Chondrocyte (in vitro differentiated cells): Measurements from ENCODE around the gene COL4A2. TPM values are rescaled to one million over a fixed set of nuclear protein-coding genes. Genes with fewer than 3 reads are reported as not detected.
A peak's percentile ranks its signal among the peaks of the same experiment; 100 is the strongest.
"Not testable (repeated sequence)": the region's sequence is repeated elsewhere in the genome, so short reads cannot be mapped to it uniquely, and the experiment has no call there.

Experiments
- DNase-seq: peaks from one replicate; pipeline ENCODE4 v3.0.0; 2021; ENCODE audit warnings: mixed read lengths, low spot score
- H3K27ac Mint-ChIP-seq: one replicate; pipeline ENCODE4 v1.8.0; 2021; ENCODE audit warnings: mild to moderate bottlenecking, moderate library complexity, mixed read lengths; ENCODE audit not compliant: unreplicated experiment
- H3K27me3 Mint-ChIP-seq: 2 replicates; pipeline ENCODE4 v1.8.0; 2021; ENCODE audit warnings: low read depth, mixed read lengths
- H3K36me3 Mint-ChIP-seq: 2 replicates; pipeline ENCODE4 v1.8.0; 2021; ENCODE audit warnings: low read depth, mixed read lengths
- H3K4me1 Mint-ChIP-seq: 2 replicates; pipeline ENCODE4 v1.8.0; 2021; ENCODE audit warnings: low read depth, mild to moderate bottlenecking, mixed read lengths
- H3K4me3 Mint-ChIP-seq: one replicate; pipeline ENCODE4 v1.8.0; 2021; ENCODE audit warnings: mild to moderate bottlenecking, moderate library complexity, mixed read lengths; ENCODE audit not compliant: unreplicated experiment
- H3K9me3 Mint-ChIP-seq: 2 replicates; pipeline ENCODE4 v1.8.0; 2021; ENCODE audit warnings: low read depth, mixed read lengths
- CTCF ChIP-seq: fragments of 200-600 bp; sonication (generic); IDR thresholded peaks from 2 replicates; pipeline ENCODE4 v1.5.0; 2021; ENCODE audit warnings: antibody characterized with exemption, mild to moderate bottlenecking, moderate library complexity
- total RNA-seq: library from RNA; stranded (reverse); gene quantifications from 3 replicates; pipeline ENCODE4 v1.2.1, GENCODE V29; 2021

Gene COL4A2
- total RNA-seq, 1 donor from 2014 or later = 2,366 TPM

- Mint-ChIP-seq H3K4me1 (peaks cover 18% of the 10 kb centered on the region), H3K4me3 (no peak overlapping the region), H3K27me3 (no peaks in the 10 kb centered on the region), H3K36me3 (peaks cover 59% of the 10 kb centered on the region), H3K27ac (peak overlapping the region; percentile 49), H3K9me3 (no peaks in the 10 kb centered on the region)
- no peak for TF ChIP-seq CTCF
- no peak for DNase-seq
These were observed 178.5 kb downstream of the COL4A2 start for GRCh38 chr13:110485604-110486003.

- Mint-ChIP-seq H3K4me3 (no peak overlapping the region), H3K27ac (peak overlapping the region; percentile 80), H3K27me3 (no peaks in the 10 kb centered on the region), H3K36me3 (peaks cover 64% of the 10 kb centered on the region), H3K4me1 (peaks cover 18% of the 10 kb centered on the region), H3K9me3 (no peaks in the 10 kb centered on the region)
- TF ChIP-seq CTCF = no peak
- peak; percentile 40 for DNase-seq
These were observed 179.1 kb downstream of the COL4A2 start for GRCh38 chr13:110486061-110486715.

GRCh38 chr13:110486880-110487279, 179.8 kb downstream of the COL4A2 start:
- peaks cover 18% of the 10 kb centered on the region for H3K4me1 Mint-ChIP-seq
- H3K27ac Mint-ChIP-seq = peak overlapping the region; percentile 88
- not testable (repeated sequence) for DNase-seq, H3K9me3 Mint-ChIP-seq, H3K4me3 Mint-ChIP-seq, H3K27me3 Mint-ChIP-seq
- H3K36me3 Mint-ChIP-seq = peaks cover 67% of the 10 kb centered on the region

- no peak for DNase-seq
- no peaks in the 10 kb centered on the region for H3K9me3 Mint-ChIP-seq
- H3K4me3 Mint-ChIP-seq = no peak overlapping the region
- H3K36me3 Mint-ChIP-seq = peaks cover 62% of the 10 kb centered on the region
- H3K27me3 Mint-ChIP-seq = no peaks in the 10 kb centered on the region
- H3K4me1 Mint-ChIP-seq = peaks cover 32% of the 10 kb centered on the region
- no peak for TF ChIP-seq CTCF
- peak overlapping the region; percentile 32 for H3K27ac Mint-ChIP-seq
These were observed 183.1 kb downstream of the COL4A2 start for GRCh38 chr13:110490009-110490770.

GRCh38 chr13:110491869-110492678, 185.0 kb downstream of the COL4A2 start:
- Mint-ChIP-seq H3K9me3 (no peaks in the 10 kb centered on the region), H3K36me3 (peaks cover 68% of the 10 kb centered on the region)

More at GRCh38 chr13:110491869-110492678, 185.0 kb downstream of the COL4A2 start:
- TF ChIP-seq CTCF = no peak
- no peak for DNase-seq
- H3K4me3 Mint-ChIP-seq = no peak overlapping the region
- H3K27me3 Mint-ChIP-seq = no peaks in the 10 kb centered on the region
- H3K4me1 Mint-ChIP-seq = peaks cover 17% of the 10 kb centered on the region
- H3K27ac Mint-ChIP-seq = peak overlapping the region; percentile 49
